ENCODE measurements around the gene MAGIX. TPM values are rescaled to one million over a fixed set of nuclear protein-coding genes. Genes with fewer than 3 reads are reported as not detected.

Gene MAGIX
- total RNA-seq, 1 experiment from 2014 or later, result 7.6 TPM

- in situ Hi-C loops (cut with HindIII; ENCODE audit: low pct_unique_long_range_greater_than_20kb, low sequenced_read_pairs), result no loop called here
- DNase-seq (ENCODE audit: low read depth), result no peak
Measured at GRCh38 chrX:49197543-49198087, 35.1 kb downstream of the MAGIX start.

DNA sequence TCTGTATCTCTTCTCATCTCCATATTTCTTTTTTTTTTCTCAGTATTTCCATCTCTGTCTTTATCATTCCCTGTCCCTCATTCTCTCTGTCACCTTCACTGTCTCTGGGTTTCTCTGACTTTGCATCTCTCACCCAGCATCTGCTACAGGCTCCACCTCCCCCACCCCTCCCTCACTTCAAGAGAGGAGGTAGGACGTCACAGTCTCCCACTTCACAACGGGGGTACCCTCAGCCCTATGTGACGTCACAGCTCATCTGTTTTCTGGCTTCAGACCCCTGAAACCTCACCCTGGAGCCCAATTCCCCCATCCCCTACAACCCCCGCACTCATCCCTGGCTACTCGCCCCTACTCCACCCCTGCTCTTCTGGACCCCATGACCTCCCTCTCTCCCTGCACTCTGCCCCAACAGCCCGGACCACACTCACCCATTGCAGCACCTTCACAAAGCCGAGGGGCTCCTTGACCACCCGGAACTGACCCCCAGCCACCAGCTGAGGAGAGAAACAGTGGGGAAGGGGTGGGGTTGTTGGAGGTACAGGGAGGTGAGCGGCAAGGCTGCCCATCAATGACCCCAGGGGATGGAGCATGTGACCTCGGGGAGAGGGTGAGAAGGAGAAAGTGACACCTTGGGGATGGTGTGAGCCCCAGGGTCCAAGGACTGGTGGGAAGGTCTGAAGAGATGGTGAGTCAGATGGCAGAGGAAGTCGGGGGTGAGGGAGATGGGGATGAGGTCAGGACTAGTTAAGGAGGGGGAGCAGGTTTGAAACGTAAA is 36.2 kb downstream of the MAGIX start:
- no peak for DNase-seq (ENCODE audit: low read depth)
- in situ Hi-C loops (cut with HindIII; ENCODE audit: low pct_unique_long_range_greater_than_20kb, low sequenced_read_pairs), result no loop called here

DNA sequence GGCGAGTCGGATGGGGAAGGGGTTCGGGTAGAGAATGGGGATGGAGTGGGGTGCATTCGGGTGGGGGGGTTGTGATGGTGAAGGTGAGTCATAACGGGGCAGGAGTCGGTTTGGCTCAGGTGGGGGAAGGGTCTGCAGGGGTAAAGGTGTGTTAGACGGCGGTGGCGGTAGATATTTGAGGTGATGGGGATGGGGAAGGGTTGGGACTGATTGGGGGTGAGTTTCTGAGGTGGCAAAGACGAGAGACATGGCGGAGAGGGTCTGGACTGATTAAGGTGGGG is 36.7 kb downstream of the MAGIX start:
- no peak for DNase-seq (ENCODE audit: low read depth)
- in situ Hi-C loops (cut with HindIII; ENCODE audit: low pct_unique_long_range_greater_than_20kb, low sequenced_read_pairs), result no loop called here

- DNase-seq (ENCODE audit: low read depth), result peak; percentile 81
- in situ Hi-C loops (cut with HindIII; ENCODE audit: low pct_unique_long_range_greater_than_20kb, low sequenced_read_pairs), result no loop called here
Measured at GRCh38 chrX:49199906-49200771, 37.6 kb downstream of the MAGIX start, which contains the start of gene SYP. SYP (minus strand) TSS chrX:49200193; CDS start chrX:49200186, 7 bp downstream.

DNA sequence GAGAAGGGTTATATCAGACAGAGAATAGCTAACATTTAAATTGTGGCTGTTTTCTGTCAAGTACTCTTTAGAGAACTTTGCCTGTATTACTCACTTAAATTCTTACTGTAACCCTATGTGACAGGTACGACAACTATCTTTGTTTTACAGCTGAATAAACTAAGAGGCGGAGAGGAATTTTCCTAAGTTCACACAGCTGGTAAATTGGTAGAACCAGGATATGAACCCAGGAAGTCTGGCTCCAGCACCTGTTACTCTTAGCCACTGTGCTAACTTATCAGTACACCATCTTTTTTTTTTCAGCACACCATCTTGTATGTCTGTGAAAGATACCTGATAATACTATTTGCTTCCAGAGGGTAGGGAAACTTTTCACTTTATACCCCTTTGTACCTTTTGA is 39.5 kb downstream of the MAGIX start:
- DNase-seq (ENCODE audit: low read depth), result no peak
- in situ Hi-C loops (cut with HindIII; ENCODE audit: low pct_unique_long_range_greater_than_20kb, low sequenced_read_pairs), result no loop called here

- DNase-seq (ENCODE audit: low read depth), result no peak
- in situ Hi-C loops (cut with HindIII; ENCODE audit: low pct_unique_long_range_greater_than_20kb, low sequenced_read_pairs), result no loop called here
Measured at GRCh38 chrX:49203536-49203935, 41.0 kb downstream of the MAGIX start.

DNA sequence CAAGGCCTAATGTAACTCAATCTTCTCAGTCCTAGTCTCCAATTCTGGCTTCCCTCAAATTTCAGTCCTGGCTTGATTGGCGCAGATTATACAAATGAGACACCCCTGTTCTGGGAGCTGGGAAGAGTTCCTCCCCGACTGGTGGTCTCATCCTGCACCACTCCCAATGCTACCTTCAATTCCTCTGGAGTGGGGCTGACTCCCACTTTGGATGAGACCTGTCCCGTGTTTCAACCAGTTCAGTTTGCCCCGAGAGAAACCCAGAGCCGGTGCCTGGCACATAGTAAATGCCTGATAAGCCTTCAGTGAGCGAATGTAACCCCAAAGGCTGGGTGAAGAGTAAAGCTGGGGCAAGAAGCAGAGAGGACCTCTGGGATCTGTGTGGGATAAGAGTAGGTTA is 41.5 kb downstream of the MAGIX start:
- DNase-seq (ENCODE audit: low read depth), result no peak
- in situ Hi-C loops (cut with HindIII; ENCODE audit: low pct_unique_long_range_greater_than_20kb, low sequenced_read_pairs), result no loop called here

DNA sequence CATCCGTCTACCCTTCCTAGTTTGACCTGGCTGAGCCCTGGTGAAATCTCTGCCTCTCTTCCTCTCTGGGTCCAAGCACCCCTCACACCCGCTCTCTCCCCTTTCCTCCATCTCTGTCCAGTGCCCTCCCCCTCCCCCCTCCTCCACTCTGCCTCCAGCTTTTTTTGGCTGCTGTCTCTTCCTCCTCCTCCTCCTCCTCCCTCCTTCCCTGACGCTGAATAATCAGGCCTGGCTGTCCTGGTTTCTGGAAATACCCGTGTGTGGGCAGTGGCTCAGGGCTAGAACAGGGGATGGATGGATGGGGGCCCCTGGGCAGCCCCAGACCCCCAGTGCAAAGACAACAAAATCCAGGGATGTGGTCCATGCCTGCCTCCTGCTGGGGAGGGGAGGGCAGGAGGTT is 42.2 kb downstream of the MAGIX start:
- in situ Hi-C loops (cut with HindIII; ENCODE audit: low pct_unique_long_range_greater_than_20kb, low sequenced_read_pairs), result no loop called here
- no peak for DNase-seq (ENCODE audit: low read depth)

- in situ Hi-C loops (cut with HindIII; ENCODE audit: low pct_unique_long_range_greater_than_20kb, low sequenced_read_pairs), result no loop called here
- DNase-seq (ENCODE audit: low read depth), result no peak
Measured at GRCh38 chrX:49205443-49205842, 42.9 kb downstream of the MAGIX start.

DNA sequence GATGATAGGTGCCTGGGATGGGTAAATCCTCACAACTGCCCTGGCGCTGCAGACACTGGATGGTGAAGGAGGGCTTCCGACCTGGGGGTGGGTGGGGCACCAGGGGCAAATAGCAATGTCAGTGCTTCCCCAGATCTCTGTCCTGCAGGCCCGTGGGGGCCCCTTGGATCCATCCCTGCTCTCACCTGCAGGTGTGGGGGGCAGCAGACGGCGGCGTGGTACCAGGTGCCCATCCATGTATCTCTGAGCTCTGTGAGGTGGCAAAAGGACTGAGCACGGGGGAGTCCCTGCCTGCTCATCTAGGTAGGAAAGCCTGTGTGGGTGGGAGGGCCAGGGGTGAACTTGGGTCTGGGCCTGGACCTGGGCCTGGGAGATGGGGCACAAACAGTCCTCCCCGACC is 44.0 kb downstream of the MAGIX start:
- no peak for DNase-seq (ENCODE audit: low read depth)
- in situ Hi-C loops (cut with HindIII; ENCODE audit: low pct_unique_long_range_greater_than_20kb, low sequenced_read_pairs), result no loop called here

- in situ Hi-C loops (cut with HindIII; ENCODE audit: low pct_unique_long_range_greater_than_20kb, low sequenced_read_pairs), result no loop called here
- no peak for DNase-seq (ENCODE audit: low read depth)
Measured at GRCh38 chrX:49208399-49208798, 45.8 kb downstream of the MAGIX start.

DNA sequence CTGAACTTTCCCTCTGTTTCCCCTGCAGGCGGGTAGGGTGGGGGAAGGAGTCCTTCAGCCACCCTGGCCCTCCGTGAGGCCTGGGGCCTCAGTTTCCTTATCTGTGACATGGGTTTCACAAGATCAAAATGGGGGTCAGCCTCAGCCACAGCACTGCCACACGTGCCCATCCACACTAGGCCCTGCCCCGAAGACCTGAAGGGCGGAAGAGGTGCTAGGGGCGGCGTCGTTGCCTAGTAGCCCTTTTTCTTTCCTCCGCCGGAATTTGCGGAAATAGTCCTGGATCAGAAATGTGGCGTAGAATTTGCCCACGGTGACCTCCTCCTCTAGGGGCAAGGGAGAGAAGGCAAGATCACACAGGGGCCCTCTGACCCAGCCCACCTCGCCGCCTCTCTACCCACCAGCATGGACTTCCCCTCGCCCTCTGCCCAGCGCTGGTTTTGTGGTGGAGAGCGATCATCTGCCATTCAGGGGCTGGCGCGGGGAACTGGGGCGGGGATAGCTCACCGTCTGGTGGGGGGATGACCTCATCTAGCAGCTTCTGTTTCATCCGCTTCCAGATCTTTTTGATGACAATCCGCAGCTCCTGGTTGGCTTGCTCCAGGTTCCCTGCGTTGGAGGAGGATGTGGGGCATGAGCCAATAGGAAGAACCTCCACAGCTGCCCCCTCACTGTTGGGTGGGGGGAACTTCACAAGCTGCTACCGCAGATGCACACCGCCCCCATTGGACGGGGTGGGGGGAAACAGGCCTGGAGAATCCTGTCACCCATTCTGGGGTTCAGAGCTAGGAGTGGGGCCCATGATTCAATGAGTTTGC is 47.1 kb downstream of the MAGIX start:
- in situ Hi-C loops (cut with HindIII; ENCODE audit: low pct_unique_long_range_greater_than_20kb, low sequenced_read_pairs), result no loop called here
- no peak for DNase-seq (ENCODE audit: low read depth)

- DNase-seq (ENCODE audit: low read depth), result no peak
- in situ Hi-C loops (cut with HindIII; ENCODE audit: low pct_unique_long_range_greater_than_20kb, low sequenced_read_pairs), result no loop called here
Measured at GRCh38 chrX:49210406-49210805, 47.8 kb downstream of the MAGIX start.

DNA sequence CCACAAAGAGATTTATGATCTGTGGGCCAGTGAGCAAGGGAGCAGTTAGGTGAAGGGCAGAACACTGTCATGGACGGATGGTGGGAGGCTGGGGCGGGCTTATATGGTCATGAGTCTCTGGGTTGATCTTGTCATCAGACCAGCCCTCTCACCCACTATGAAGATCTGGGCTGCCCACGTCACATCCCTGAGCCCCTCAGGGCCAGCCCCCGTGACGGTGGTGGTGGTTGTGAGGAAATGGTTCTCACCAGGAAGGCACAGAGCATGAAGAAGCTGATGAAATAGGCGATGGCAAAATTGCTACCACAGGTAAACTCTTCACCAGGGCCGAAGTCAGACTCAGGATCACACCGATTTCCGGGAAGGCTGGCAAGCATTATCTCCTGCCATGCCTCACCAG is 48.5 kb downstream of the MAGIX start:
- DNase-seq (ENCODE audit: low read depth), result no peak
- in situ Hi-C loops (cut with HindIII; ENCODE audit: low pct_unique_long_range_greater_than_20kb, low sequenced_read_pairs), result no loop called here

- in situ Hi-C loops (cut with HindIII; ENCODE audit: low pct_unique_long_range_greater_than_20kb, low sequenced_read_pairs), result no loop called here
- no peak for DNase-seq (ENCODE audit: low read depth)
Measured at GRCh38 chrX:49212209-49212608, 49.7 kb downstream of the MAGIX start.

GRCh38 chrX:49212861-49213260 is 50.3 kb downstream of the MAGIX start:
- in situ Hi-C loops (cut with HindIII; ENCODE audit: low pct_unique_long_range_greater_than_20kb, low sequenced_read_pairs), result no loop called here
- no peak for DNase-seq (ENCODE audit: low read depth)

DNA sequence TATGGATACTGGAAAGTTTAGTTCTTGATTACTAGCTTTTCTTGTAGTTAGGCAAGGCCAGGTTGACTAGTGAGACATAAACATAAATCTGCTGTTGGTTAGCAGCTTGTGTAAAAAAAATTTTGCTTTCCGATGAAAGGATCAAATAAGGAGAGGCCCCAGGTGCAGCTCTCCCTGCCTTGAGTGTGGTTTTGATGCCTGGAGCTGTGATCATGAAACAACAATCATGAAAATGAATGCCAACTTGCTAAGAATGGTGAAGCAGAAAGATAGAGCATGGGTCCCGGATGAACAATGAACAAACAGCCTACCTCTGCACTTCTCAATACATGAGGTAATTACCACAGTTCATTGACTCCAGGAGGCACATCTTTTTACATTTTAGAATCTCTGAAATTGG is 51.9 kb downstream of the MAGIX start:
- in situ Hi-C loops (cut with HindIII; ENCODE audit: low pct_unique_long_range_greater_than_20kb, low sequenced_read_pairs), result no loop called here
- no peak for DNase-seq (ENCODE audit: low read depth)

DNA sequence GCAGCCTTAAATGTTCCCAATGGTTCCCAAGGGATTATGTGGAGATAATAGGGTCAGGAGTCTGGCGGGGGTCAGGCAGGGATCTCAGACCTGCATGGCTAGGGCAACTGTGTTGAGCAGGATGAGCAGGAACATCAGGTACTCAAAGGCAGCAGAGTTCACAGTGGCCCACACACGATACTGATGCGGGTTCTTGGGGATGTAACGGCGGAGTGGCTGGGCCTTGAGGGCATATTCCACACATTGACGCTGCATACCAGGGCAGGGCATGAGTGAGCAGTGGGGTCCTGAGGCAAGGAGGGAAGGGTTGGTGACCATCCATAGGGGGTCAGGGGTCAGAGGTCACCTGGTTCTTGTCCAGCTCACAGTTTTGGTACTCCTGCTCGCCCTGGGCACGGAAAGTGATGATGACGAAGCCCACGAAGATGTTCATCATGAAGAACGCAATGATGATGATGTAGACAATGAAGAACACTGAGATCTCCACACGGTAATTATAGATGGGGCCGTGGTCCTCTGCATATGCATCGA is 52.5 kb downstream of the MAGIX start:
- no peak for DNase-seq (ENCODE audit: low read depth)
- in situ Hi-C loops (cut with HindIII; ENCODE audit: low pct_unique_long_range_greater_than_20kb, low sequenced_read_pairs), result no loop called here

All from Caki2 (cell line).